GM18508 (cell line): ENCODE data around the gene CDC42BPA.
A peak's percentile ranks its signal among the peaks of the same experiment; 100 is the strongest.

Experiments used
- ATAC-seq: cut with Tn5 transposase; IDR thresholded peaks from one replicate; pipeline ENCODE4 v1.9.1; 2021; ENCODE audit warnings: moderate number of reproducible peaks; ENCODE audit not compliant: insufficient read depth, unreplicated experiment

Gene CDC42BPA

GRCh38 chr1:227223171-227223806, 95.0 kb downstream of the CDC42BPA start:
- ATAC-seq: no peak

- ATAC-seq: no peak
Observed at GRCh38 chr1:227219715-227220292, 98.5 kb downstream of the CDC42BPA start.

- no peak for ATAC-seq
Observed at GRCh38 chr1:227218870-227219573, 99.3 kb downstream of the CDC42BPA start.

- no peak for ATAC-seq
Observed at GRCh38 chr1:227215863-227216510, 102.3 kb downstream of the CDC42BPA start.

- no peak for ATAC-seq
Observed at GRCh38 chr1:227214207-227214606, 104.1 kb downstream of the CDC42BPA start.

- ATAC-seq: no peak
Observed at GRCh38 chr1:227213426-227213825, 104.9 kb downstream of the CDC42BPA start.

GRCh38 chr1:227212164-227212563, 106.1 kb downstream of the CDC42BPA start:
- no peak for ATAC-seq

- ATAC-seq: no peak
Observed at GRCh38 chr1:227210604-227211003, 107.7 kb downstream of the CDC42BPA start.

GRCh38 chr1:227197064-227197463, 121.2 kb downstream of the CDC42BPA start:
- ATAC-seq: no peak

- peak; percentile 74 for ATAC-seq
Observed at GRCh38 chr1:227192163-227192562, 126.1 kb downstream of the CDC42BPA start.

- no peak for ATAC-seq
Observed at GRCh38 chr1:227191607-227192006, 126.7 kb downstream of the CDC42BPA start.

GRCh38 chr1:227190321-227190720, 128.0 kb downstream of the CDC42BPA start:
- no peak for ATAC-seq

GRCh38 chr1:227185291-227185690, 133.0 kb downstream of the CDC42BPA start:
- no peak for ATAC-seq

- ATAC-seq: no peak
Observed at GRCh38 chr1:227182012-227182411, 136.3 kb downstream of the CDC42BPA start.

GRCh38 chr1:227175611-227176010, 142.7 kb downstream of the CDC42BPA start:
- ATAC-seq: no peak

- no peak for ATAC-seq
Observed at GRCh38 chr1:227174164-227174563, 144.1 kb downstream of the CDC42BPA start.

- no peak for ATAC-seq
Observed at GRCh38 chr1:227170361-227171166, 147.7 kb downstream of the CDC42BPA start.

- ATAC-seq: no peak
Observed at GRCh38 chr1:227169343-227169742, 148.9 kb downstream of the CDC42BPA start.

- ATAC-seq: no peak
Observed at GRCh38 chr1:227167276-227168101, 150.8 kb downstream of the CDC42BPA start.
